Measurements from ENCODE around the gene AGPAT2. TPM values are rescaled to one million over a fixed set of nuclear protein-coding genes. Genes with fewer than 3 reads are reported as not detected.
A peak's percentile ranks its signal among the peaks of the same experiment; 100 is the strongest.

The AGPAT2 gene
- total RNA-seq, 1 experiment from 2014 or later = 77.9 TPM

DNA sequence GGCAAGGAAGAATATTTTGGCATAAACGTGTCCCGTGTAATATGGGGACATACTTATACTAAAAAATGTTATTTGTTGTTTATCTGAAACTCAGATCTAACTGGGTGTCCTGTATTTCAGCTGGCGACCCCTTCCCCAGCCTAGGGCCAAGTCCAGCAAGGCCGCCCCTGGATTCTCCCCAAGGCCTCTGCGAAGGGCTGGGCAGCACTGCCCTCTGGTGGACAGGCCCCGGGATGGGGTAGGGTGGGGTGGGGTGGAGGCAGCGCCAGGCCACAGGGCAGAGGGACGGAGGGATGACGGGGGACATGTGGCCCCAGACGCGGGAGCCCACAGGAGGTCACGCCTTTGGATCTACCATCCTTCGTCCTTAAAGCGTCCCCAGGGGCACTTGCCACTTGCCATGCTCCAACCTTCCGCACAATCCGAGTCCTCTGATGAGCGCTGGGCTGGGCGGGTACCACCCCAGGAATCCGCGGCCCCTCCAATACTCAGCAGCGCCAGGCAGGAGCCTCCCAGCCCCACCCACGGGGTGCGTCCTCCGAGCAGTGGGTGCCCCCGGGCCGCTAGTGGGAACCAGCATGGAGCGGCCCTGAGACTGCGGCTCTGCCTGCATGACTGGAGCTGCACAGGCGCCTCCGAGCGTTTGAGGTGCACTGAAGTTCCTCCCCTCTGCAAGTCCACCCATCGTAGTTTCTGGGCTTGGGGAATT lies 7.1 kb upstream of the AGPAT2 start:
- H3K27me3 ChIP-seq (ENCODE audit: control insufficient read depth, insufficient read depth, low read length) = no peaks in the 10 kb centered on the region
- ChIA-PET CTCF (interaction anchor here (0.6 to 1.0 kb wide), 2 partner anchors 27 to 29 kb away, joined by 3 read pairs; no protein-coding TSS in a partner anchor), POLR2A (interaction anchor here (0.7 kb wide), 1 partner anchor 277 kb away, joined by 4 read pairs; no protein-coding TSS in a partner anchor)
- ATAC-seq (peak; percentile 89), DNase-seq (ENCODE audit: low read depth, low spot score) (no peak)
- H3K4me1 ChIP-seq (ENCODE audit: control insufficient read depth, insufficient read depth, low read length) = peaks cover 44% of the 10 kb centered on the region
- H3K27ac ChIP-seq (ENCODE audit: low read length) = peak overlapping the region; percentile 66
- BruUV-seq (replicated peaks) = no TSS peak
- TF ChIP-seq, protein P1, sequence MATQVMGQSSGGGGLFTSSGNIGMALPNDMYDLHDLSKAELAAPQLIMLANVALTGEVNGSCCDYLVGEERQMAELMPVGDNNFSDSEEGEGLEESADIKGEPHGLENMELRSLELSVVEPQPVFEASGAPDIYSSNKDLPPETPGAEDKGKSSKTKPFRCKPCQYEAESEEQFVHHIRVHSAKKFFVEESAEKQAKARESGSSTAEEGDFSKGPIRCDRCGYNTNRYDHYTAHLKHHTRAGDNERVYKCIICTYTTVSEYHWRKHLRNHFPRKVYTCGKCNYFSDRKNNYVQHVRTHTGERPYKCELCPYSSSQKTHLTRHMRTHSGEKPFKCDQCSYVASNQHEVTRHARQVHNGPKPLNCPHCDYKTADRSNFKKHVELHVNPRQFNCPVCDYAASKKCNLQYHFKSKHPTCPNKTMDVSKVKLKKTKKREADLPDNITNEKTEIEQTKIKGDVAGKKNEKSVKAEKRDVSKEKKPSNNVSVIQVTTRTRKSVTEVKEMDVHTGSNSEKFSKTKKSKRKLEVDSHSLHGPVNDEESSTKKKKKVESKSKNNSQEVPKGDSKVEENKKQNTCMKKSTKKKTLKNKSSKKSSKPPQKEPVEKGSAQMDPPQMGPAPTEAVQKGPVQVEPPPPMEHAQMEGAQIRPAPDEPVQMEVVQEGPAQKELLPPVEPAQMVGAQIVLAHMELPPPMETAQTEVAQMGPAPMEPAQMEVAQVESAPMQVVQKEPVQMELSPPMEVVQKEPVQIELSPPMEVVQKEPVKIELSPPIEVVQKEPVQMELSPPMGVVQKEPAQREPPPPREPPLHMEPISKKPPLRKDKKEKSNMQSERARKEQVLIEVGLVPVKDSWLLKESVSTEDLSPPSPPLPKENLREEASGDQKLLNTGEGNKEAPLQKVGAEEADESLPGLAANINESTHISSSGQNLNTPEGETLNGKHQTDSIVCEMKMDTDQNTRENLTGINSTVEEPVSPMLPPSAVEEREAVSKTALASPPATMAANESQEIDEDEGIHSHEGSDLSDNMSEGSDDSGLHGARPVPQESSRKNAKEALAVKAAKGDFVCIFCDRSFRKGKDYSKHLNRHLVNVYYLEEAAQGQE (IDR thresholded peaks at IDR 0.05; ENCODE audit: insufficient read depth in 1 of 2, low read depth in 2 of 2, low read length in 1 of 2) = no peak
- TF ChIP-seq, protein P2, sequence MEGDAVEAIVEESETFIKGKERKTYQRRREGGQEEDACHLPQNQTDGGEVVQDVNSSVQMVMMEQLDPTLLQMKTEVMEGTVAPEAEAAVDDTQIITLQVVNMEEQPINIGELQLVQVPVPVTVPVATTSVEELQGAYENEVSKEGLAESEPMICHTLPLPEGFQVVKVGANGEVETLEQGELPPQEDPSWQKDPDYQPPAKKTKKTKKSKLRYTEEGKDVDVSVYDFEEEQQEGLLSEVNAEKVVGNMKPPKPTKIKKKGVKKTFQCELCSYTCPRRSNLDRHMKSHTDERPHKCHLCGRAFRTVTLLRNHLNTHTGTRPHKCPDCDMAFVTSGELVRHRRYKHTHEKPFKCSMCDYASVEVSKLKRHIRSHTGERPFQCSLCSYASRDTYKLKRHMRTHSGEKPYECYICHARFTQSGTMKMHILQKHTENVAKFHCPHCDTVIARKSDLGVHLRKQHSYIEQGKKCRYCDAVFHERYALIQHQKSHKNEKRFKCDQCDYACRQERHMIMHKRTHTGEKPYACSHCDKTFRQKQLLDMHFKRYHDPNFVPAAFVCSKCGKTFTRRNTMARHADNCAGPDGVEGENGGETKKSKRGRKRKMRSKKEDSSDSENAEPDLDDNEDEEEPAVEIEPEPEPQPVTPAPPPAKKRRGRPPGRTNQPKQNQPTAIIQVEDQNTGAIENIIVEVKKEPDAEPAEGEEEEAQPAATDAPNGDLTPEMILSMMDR (IDR thresholded peaks at IDR 0.05) = peak; percentile 90
- no peaks in the 10 kb centered on the region for H3K9me3 ChIP-seq (ENCODE audit: control insufficient read depth, insufficient read depth, low read depth, low read length)
- in situ Hi-C loops (cut with HindIII; ENCODE audit: low pct_unique_long_range_greater_than_20kb, low sequenced_read_pairs) = no loop called here
- intact Hi-C loops (cut with micrococcal nuclease; ENCODE audit: unreplicated experiment) = no loop called here
- H3K36me3 ChIP-seq (ENCODE audit: control insufficient read depth, insufficient read depth, low read length) = no peaks in the 10 kb centered on the region
- peak overlapping the region; percentile 22 to 45 for H3K4me3 ChIP-seq (ENCODE audit: low read depth in 2 of 2, low read length in 2 of 2)

DNA sequence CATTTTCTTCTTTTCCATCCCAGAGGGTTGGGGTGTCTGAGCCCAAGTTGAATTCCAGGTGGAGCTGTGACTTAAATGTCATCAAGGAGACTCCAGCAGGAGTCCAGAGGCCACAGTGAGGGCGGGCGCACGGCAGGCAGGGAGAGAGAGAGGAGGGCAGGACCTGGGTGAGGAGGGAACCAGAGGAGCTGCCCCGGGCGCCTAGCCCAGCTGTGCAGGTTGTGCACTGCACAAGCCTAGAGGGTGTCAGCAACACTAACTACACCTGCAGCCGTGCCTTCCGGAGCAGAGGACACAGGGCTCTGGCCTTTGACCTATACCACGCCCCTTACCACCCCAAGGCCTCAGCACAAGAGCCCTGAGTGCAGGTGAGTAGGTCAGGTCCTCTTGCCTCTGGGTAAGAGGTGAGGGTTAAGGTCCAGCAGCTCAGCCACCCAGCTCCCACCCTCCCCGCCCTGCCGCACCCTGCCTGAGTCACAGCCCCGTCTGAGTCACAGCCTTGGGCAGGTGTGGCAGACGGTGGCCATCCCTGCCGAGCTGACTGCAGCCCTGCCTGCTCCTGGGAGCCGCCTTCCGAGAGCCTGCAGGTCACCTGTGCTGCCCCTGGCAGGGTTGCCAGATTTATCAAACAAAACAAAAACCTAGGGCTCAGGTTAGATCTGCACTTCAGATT lies 6.4 kb upstream of the AGPAT2 start:
- Histone ChIP-seq H3K27ac (ENCODE audit: low read length) (peak overlapping the region; percentile 66), H3K9me3 (ENCODE audit: control insufficient read depth, insufficient read depth, low read depth, low read length) (no peaks in the 10 kb centered on the region), H3K4me1 (ENCODE audit: control insufficient read depth, insufficient read depth, low read length) (peaks cover 44% of the 10 kb centered on the region), H3K27me3 (ENCODE audit: control insufficient read depth, insufficient read depth, low read length) (no peaks in the 10 kb centered on the region), H3K36me3 (ENCODE audit: control insufficient read depth, insufficient read depth, low read length) (no peaks in the 10 kb centered on the region), H3K4me3 (ENCODE audit: low read depth in 2 of 2, low read length in 2 of 2) (peak overlapping the region in 1 of 2 experiments; percentile 45; a peak in 1 of 4 replicates)
- DNase-seq (ENCODE audit: low read depth, low spot score) (peak; percentile 33), ATAC-seq (peak; percentile 76)
- TF ChIP-seq POLR2AphosphoS5 (IDR thresholded peaks at IDR 0.05; ENCODE audit: low read depth, low read length) (no peak), SIN3A (IDR thresholded peaks at IDR 0.05; ENCODE audit: borderline replicate concordance, insufficient read depth, low read depth, low read length) (no peak), TCF7L2 (IDR thresholded peaks at IDR 0.05; ENCODE audit: low read depth, low read length) (no peak)
- TF ChIP-seq, protein P2 (IDR thresholded peaks at IDR 0.05) = no peak
- TF ChIP-seq, protein P1 (IDR thresholded peaks at IDR 0.05; ENCODE audit: insufficient read depth in 1 of 2, low read depth in 2 of 2, low read length in 1 of 2) = no peak
- in situ Hi-C loops (cut with HindIII; ENCODE audit: low pct_unique_long_range_greater_than_20kb, low sequenced_read_pairs) = no loop called here
- ChIA-PET POLR2A (interaction anchor here (0.7 kb wide), 1 partner anchor 277 kb away, joined by 4 read pairs; no protein-coding TSS in a partner anchor), CTCF (interaction anchor here (0.7 kb wide), 1 partner anchor 26 kb away, joined by 3 read pairs; no protein-coding TSS in a partner anchor)
- intact Hi-C loops (cut with micrococcal nuclease; ENCODE audit: unreplicated experiment) = no loop called here
- no TSS peak for BruUV-seq (replicated peaks)
